NAMALWA (cell line): ENCODE measurements around the gene FRMD4A.
"Not testable (repeated sequence)": the region's sequence is repeated elsewhere in the genome, so short reads cannot be mapped to it uniquely, and the experiment has no call there.

Experiments used
- DNase-seq: peaks from one replicate; pipeline ENCODE4 v3.0.0-alpha.2; 2015; ENCODE audit warnings: low spot score

The FRMD4A gene

DNA sequence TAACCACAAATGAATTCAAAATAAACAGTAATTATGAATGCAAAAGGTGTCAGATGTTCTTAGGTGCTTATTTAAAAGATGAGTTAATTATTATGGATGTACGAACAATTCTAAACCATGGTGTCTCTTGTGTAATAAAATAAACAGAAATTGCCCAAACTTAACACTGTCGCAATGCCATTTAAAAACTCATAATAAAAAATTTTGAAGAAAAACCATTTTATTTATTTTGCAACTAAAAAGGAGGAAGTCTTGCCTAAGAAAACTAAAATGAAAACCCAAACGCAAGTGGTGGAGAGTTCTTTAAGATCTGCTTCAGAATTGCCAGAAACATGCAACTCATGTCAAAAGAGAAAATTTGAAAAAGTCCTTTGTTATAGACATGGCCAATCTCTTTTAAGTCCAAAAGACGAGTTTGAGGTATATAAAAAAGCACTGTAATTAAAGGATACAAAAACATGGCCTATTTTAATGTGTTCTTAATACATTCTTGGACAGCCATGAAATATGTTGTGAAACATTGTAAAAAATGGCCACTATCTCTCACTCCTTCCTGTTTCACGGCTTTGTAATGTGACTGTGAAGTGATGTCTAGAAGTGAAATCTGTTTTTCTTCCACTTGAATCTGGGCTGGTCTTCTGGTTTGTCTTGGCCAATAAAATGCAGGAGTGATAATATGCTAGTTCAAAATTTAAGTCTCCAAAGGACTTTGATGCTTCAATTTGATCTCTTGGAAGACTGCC, 421.0 kb downstream of the FRMD4A start:
- DNase-seq, result no peak

DNA sequence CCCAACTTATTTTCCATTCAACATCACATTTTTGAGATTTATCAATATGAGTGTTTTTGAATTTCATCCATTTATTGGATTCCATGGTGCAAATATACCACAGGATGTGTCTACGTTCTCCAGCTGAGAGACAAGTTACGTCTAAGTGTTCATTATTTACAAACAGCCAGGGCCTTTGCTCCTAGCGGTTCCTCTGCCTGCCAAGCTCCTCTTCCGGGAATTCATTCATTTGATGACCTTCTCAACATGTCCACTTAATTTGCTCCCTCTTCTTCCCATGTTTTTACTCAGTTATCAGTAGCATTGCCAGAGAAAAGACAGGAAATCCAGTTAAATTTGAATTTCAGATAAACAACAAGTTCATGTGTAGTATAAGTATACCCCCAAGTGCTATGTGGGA, 422.2 kb downstream of the FRMD4A start:
- DNase-seq, result no peak

DNA sequence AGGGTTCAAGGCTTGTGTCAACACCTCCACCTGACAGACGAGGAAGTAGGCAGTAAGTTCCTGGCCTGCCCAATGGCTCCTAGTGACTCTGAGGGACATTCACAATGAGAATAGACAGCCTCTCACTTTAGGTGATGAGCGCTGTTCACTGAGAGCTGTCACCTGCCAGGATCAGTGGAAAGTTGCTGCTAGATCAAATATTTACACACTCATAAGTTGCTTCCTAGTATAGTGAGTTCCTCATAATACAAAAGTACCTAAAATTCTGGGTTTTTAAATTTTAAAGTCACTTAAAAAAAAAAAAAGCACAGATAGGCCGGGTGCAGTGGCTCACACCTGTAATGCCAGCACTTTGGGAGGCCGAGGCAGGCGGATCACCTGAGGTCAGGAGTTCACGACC, 423.2 kb downstream of the FRMD4A start:
- no peak for DNase-seq

DNA sequence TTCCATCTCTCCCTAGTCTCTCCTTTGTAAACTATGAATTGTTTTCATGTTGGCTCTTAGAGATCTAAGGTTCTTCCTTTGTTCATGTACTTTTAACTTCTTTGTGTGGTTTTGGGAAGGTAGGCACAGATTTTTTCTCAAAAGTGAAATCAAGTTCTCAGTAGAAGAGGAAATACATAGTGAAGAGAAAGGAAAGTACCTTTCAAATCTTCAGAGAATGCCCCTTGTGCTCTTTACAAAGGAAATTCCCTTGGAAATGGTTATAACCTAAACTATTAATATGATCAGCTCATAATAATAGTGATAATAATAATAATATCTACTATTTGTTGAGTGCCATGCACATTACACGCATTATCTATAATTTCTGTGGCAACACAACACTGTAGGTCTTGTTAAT, 425.4 kb downstream of the FRMD4A start:
- no peak for DNase-seq

DNA sequence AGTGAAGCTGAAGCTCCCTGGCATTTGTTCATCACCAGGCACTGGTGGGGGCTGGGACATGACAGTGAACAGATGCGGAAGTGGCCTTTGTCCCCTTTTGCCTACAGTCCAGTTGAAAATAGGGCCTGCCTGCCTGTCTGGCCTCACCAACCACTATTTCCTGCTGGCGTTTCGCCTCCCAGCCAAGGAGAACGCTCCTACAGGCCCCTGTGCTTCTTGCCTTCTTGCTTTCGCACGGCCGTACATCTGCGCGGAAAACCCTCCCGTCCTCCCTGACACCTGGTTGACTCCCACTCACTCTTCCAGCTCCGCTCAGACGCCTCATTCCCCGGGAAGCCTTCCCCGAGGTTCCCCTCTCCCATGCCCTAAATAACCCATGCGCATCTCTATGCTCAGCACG, 426.7 kb downstream of the FRMD4A start:
- DNase-seq, result no peak

DNA sequence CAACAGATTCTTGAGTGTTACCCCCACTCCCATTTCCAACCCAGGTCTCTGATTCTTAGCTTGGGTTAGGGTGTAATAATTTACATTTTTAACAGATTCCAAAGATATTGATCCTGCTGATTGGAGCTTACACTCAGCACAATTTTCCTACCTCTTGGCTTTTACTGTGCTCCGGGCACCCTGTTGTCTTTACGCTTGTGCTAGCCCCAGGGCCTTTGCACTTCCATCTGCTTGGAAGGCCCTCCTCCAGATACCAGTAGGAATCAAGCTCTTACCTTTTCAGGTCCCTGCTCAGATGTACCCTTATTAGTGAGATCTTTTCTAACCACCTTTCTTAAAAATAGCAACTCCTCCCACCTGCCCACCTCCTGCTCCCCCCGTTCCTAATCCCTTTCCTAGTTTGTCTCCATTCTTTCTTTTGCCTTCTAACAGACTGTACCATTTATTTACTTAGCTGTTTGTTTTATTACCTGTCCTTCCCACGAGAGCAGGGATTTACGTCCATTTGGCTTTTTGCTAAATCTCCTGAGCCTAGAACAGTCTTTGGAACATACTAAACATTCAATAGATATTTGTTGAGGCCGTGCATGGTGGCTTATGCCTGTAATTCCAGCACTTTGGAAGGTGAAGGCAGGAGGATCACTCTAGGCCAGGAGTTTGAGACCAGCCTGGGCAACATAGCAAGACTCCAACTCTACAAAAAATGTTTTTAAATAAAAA, 427.7 kb downstream of the FRMD4A start:
- DNase-seq, result no peak

DNA sequence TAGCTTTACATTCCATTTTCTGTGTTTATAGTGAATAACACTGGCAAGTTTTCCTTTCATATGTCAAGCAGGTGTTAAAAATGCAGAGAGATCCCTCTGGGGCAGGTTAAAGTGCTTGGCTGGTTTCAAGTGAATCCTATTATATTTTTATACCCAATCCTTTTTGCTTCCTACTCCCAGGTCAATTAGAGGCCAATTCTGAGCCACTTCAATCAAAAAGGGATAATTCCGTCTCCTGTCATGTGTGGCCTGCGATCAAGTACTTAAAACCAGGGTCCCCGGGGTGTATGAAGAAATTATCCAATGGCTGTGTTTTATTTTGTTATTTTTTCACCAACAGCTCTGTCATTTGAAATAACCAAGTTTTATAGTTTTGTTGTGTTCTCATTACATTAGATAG, 430.8 kb downstream of the FRMD4A start:
- no peak for DNase-seq

DNA sequence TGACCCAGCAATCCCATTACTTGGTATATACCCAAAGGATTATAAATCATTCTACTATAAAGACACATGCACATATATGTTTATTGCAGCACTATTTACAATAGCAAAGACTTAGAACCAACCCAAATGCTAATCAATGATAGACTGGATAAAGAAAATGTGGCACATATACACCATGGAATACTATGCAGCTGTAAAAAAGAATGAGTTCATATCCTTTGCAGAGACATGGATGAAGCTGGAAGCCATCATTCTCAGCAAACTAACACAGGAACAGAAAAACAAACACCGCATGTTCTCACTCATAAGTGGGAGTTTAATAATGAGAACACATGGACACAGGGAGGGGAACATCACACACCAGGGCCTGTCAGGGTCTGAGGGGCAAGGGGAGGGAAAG, 434.6 kb downstream of the FRMD4A start:
- not testable (repeated sequence) for DNase-seq

DNA sequence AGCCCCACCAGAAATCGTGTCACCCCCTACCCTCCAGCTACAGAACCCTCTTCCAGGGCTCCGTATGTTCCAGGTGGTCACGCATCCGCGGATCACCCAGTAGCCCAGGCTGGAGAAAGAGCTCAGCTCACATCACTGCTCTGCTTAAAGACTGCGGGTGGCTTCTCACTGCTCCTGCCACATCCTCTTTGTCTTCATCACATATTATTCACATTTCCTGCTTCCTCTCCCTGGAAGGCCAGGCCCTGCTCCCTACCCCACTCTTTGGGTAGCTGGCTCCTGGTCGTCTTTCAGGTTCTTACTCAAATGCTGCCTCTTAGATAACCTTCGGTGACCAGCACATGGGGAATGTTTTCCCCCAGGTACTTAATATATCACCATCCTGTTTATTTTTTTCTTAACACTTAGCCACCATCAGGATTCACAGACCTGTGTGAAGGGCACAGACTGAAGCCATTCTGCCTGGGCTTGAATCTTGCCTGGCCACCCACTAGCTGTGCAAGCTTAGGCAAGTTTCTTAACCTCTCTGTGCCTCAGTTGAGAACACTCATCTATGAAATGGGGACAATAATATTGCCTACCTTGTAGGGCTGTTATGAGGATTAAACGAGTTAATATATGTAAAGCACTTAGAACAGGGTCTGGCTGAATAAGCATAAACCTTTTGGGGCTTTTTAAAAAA, 436.2 kb downstream of the FRMD4A start:
- DNase-seq, result no peak

DNA sequence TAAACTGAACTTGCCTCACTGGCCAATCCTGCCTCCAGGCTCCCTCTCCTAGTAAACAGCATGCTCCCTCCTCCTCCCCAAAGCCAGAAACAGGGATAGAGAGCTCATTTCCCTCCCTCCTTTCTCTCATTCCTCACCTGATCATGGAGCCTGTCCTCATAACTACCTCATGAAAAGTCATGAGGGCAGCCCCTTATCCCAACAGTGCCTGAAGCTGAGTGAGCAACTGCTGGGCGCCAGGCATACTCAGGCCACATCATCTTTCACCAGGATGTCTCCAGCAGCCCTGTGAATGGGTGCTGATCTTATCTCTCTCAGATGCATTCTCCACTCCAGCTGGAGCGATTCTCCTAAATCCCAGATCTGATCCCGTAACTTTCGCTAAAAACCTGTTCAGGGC, 436.8 kb downstream of the FRMD4A start:
- DNase-seq, result no peak

DNA sequence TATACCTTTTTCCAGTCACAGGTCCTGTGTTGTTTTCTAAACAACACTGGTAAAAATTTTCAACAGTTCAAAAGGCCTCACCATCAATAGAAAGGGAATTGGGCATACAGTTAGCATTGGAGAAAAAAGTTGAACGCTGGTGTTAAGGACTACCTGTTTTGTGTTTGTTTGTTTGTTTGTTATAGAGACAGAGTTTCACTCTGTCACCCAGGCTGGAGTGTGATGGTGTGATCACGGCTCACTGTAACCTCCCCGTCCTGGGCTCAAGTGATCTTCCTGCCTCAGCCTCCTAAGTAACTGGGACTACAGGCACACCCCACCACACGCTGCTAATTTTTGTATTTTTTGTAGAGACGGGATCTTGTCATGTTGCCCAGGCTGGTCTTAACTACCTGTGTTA, 437.9 kb downstream of the FRMD4A start:
- no peak for DNase-seq

DNA sequence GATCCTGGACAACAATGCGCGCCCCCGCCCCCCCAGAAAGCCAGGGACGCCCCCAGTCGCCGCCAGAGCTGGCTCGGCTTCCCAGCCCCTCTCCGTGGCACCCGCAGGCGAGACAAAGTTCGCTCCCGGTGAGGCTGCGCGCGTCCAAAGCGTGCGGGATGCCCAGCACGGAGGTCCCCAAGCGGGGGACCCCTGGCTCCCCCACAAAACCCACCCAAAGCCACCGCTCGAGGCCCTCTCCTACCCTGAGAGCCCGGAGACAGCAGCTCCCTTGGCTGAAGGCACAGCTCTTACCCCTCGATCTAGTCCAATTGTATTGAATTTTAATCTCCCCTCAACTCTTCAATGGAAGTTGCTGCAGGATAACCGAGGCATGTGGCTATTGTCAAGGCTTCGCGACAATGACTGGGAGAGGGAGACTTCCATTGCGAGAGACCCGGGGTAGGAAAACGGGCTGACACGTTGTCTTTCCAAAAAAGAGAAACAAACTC, 438.7 kb downstream of the FRMD4A start:
- no peak for DNase-seq

DNA sequence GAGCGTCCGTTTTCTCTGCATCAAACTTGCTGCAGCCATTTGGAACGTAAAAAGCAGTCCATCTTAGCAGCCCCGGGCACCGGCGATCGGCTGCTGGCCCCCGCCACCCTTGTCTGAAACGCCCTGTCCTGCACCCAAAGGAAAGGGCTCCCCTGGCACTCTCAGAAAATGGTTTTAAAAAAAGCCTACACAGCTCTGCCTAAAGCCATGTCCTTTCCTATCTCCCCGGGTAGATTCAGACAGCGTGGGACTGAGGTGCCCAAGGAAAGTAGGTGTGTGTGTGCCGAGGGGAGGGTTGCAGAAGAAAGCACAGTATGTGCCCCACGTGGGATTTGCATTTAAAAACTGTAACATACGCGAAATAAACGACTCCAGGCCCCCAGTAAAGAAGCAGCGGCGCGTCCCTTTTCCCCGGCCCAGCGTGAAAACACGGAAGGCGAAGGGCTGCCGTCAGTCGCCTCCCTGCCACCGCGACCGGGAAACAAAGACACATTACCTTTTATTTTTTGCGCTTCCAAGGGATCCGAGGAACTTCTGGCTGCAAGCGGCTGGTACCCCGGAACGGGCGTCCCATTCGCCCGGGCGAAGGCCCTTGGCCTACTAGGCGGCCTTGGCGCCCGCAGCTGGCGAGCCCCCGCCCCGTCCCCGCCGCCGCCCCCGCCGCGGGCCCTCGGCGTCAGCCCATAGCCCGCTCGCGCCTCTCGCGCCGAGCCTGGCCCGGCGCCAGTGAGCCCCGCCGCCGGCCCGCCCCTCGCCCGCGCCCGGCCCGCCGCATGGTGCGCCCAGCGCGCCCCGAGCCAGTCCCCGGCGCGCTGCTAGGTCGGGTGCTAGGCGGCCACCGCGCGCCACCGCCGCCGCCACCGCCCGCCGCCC, 439.4 kb downstream of the FRMD4A start:
- DNase-seq, result no peak

DNA sequence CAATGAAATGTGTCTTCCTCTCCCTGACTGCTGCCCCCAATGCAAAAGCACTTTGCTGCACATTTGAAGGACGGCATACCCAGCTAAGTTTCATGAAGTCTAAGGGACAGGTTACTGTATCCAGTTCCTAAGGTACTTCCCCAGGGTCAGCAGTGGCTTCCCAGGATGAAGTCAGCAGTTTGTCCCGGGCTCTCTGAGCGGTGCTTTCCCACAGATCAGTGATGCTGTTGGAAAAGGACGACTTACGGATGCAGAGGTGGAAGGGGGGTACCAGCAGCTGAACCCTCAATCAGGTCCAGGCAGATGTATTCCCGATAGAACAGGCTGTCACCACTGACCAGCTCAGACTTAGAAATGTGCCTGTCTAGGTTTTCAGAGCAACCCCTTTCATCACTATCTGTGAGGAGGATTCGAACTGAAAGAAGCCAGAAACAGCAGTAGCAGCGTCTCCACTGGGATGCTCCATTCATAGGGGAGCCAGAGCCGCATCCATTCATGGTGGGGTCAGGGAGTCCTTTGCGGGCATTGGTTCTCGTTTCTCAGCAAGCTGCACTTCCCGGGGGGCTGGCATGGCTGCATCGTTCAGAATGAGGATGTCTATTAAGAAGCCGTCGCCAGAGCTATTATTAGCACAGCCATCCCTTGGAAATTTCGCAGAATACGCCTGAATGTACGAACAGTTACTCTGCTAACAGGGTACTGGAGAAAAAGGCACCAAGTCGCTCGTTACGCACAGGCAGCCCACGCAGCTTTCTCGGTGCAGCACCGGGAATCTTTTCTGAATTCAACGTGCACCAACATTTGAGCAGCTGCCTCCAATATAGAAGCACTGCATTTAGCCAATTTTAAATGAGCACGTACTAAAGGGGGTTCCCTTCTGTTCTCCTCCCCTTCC, 440.2 kb downstream of the FRMD4A start:
- DNase-seq, result no peak

DNA sequence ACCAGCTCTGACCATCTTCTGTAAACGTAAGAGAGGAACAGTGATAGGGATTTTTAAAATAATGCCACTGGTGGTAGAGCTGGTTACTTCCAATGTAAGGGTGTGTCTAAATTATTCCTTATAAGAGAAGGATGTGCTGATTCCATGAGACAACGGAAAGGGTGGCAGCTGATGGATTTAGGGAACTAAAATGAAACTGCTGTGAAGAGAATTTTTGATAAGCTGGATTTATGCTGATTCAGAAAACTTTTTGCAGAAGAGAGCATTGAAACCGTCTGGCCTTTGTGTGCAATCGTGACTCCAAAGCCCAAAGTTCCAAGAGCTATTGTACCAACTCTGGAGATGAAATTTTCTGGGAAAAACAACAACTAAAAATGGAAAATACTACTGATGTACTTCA, 443.0 kb downstream of the FRMD4A start:
- DNase-seq, result no peak

DNA sequence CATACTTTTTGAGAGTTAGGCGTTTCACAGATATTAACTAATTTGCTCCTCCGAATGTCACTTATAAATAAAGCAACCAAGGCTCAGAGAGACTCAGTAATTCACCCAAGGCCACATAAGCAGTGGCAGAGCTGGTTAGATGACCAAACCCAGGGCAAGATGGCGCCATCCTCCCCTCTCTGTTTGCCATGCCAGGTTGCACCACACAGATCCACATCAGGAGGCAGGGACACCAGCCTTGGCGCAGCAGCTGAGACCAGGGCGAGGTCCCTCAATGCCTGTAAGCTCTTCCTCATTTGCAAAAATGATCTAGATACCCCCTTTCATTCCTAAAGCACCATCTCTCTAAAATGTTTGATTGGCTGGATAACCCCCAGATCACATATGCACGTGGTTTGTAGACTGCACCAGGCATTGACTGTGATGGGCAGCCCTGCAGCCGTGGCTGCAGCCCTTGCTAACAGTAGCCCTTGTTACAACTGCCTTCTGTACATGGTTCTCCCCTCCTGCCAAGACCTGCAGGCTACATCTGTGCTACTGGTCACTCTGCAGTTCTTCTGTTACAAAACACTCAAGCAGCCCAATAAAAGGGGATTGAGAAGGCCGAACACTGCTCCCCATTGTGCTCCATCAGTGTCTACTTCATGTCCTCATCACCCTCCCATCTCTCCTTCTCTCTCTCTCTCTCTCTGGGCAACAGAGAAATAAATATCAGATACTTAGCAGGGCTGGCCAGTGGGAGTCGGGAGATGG, 445.3 kb downstream of the FRMD4A start:
- DNase-seq, result no peak

DNA sequence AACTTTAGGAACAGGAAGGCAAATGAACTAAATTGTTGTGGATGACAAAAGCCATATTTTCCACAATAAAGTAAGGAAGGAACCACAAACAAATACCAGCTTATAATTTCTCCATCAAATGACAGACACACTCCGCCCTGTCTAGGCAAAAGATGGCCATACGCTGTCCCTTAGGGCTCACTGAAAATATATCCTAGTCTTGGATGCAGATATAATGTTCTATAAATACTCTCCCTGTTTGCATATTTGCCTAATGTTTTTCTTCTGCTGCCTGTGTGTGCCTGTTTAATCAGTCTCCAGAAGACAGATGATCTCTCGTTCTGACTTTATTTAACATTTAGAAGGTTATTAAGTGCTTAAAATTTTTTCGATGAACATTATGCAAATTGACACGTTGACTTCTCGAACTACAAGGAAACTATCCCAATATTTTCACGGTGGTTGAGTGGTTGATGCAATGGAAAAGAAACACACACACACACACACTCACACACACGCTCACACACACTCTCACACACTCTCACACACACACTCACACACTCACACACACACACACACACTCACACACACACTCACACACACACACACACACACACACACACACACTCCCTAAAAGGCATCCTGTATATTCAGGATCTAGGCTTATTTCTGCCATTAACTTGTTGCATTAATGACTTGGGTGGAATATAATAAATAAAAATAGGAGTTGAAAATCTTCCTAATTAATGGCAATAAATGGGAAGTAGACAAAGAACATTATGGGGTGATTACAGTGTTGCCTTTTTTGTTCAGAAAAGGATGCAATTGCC, 446.9 kb downstream of the FRMD4A start:
- DNase-seq, result no peak

DNA sequence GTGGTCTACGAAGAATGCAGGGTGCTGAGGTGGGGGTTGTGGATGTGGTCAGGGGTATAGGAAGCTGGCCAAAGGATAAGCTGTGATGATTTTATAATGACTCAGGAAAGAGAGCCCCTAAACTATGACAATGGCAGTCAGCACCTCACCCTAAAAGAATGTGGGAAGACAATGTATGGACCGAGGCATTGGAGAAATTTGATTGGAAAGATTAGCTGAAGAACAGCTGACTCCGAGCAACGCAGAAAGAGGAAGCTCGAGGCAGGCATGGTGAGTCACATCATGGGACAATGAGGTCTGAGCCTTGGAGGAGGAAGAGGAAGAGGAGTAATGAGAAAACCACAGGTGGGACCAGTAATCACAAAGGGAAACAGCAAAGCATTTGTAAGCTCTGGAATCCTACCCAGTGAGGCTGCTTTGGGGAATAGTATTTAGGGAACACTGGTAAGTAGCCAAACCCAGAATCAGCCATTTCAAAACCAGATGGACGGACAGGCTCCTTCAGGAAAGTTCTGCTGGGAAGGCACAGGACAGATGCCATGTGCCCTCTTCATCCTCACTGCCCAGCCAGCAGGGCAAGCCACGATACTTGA, 448.5 kb downstream of the FRMD4A start:
- DNase-seq, result no peak

DNA sequence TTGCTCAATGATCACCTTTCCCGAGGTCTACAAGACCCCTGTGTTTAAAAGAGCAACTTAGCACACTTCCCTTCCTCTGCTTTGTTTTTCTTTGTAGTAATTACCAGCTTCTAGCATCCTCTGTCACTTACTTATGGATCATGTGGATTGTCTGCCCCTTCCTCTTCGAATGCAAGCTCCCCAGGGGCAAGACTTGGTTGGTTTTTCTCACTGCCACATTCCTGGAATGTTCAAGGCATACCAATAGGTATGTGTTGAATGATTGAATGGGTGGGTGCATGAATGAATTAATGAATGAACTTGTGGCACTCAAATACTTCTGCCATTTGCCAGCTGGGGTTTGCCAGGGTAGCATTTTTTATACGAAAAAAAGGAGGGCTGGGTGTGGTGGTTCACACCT, 450.0 kb downstream of the FRMD4A start:
- DNase-seq, result no peak
